B cell (primary cell): ENCODE results near the gene IGLL5. TPM values are rescaled to one million over a fixed set of nuclear protein-coding genes. Genes with fewer than 3 reads are reported as not detected.

Source experiments
- ATAC-seq: fragments of 200-7000 bp; cut with Tn5 transposase; one replicate; pipeline ENCODE4 v1.10.0; 2021; ENCODE audit warnings: low read depth, mild to moderate bottlenecking, moderate number of reproducible peaks, moderate library complexity
- CTCF ChIA-PET: fragments of 350-600 bp; sonication (Branson Sonifier 250); formaldehyde crosslinking; loops from one replicate; lab custom pipeline; 2021; ENCODE audit warnings: antibody characterized with exemption, inconsistent platforms; lab: Charles Lee
- POLR2A ChIA-PET: fragments of 350-600 bp; sonication (Branson Sonifier 250); formaldehyde crosslinking; loops from one replicate; lab custom pipeline; 2021; ENCODE audit warnings: antibody characterized with exemption; lab: Charles Lee
- DNase-seq: peaks from one replicate; pipeline ENCODE4 v3.0.0; 2013
- H2AFZ ChIP-seq: 2 replicates; pipeline ENCODE4 v1.6.1; 2012; ENCODE audit warnings: mild to moderate bottlenecking, low read depth, low read length; ENCODE audit not compliant: insufficient read depth, poor library complexity, severe bottlenecking
- H3K27ac ChIP-seq, 2 donors: 1 replicate in 1 of 2; 2 replicates in 1 of 2; pipeline ENCODE4 v1.5.1; 2012 to 2013; ENCODE audit warnings: low read length in 2 of 2, mild to moderate bottlenecking in 2 of 2, moderate library complexity in 1 of 2
- H3K27me3 ChIP-seq, 4 experiments: fragments of 200-600 bp in 1 of 4; sonication (generic) in 1 of 4; replicated peaks in 1 of 4; 1 replicate in 2 of 4; 2 replicates in 2 of 4; pipeline versions ENCODE4 v1.6.1 to v1.7.0; 2013 to 2016; ENCODE audit warnings: low read length in 3 of 4, mild to moderate bottlenecking in 2 of 4, mixed read lengths in 1 of 4, moderate library complexity in 1 of 4; ENCODE audit not compliant: insufficient read depth in 4 of 4, control insufficient read depth in 3 of 4; ENCODE audit errors: control extremely low read depth in 1 of 4
- H3K36me3 ChIP-seq, 2 experiments: replicated peaks in 1 of 2; 1 replicate in 1 of 2; 2 replicates in 1 of 2; pipeline versions ENCODE4 v1.6.1 to v1.7.1; 2013; ENCODE audit warnings: low read length in 1 of 2; ENCODE audit not compliant: insufficient read depth in 2 of 2, control insufficient read depth in 1 of 2; ENCODE audit errors: control extremely low read depth in 1 of 2, extremely low read depth in 1 of 2
- H3K4me1 ChIP-seq, 2 donors: fragments of 200-600 bp in 1 of 2; sonication (generic) in 1 of 2; 1 replicate in 1 of 2; 2 replicates in 1 of 2; pipeline versions ENCODE4 v1.5.1 to v1.6.1; 2013 to 2017; ENCODE audit warnings: low read length in 2 of 2; ENCODE audit not compliant: control insufficient read depth in 2 of 2, insufficient read depth in 2 of 2
- H3K4me2 ChIP-seq: replicated peaks from 2 replicates; pipeline ENCODE3; 2012; ENCODE audit warnings: mild to moderate bottlenecking, low read depth, low read length; ENCODE audit not compliant: poor library complexity, severe bottlenecking
- H3K4me3 ChIP-seq, 5 experiments: fragments of 200-600 bp in 1 of 5; sonication (generic) in 1 of 5; 1 replicate in 3 of 5; 2 replicates in 2 of 5; pipeline versions ENCODE4 v1.5.1 to v1.7.0; 2011 to 2016; ENCODE audit warnings: low read length in 4 of 5, mild to moderate bottlenecking in 4 of 5, low read depth in 2 of 5, control low read depth in 1 of 5, moderate library complexity in 1 of 5; ENCODE audit not compliant: insufficient read depth in 1 of 5; ENCODE audit errors: control extremely low read depth in 1 of 5, extremely low read depth in 1 of 5
- H3K79me2 ChIP-seq: fragments of 200-600 bp; sonication (generic); one replicate; pipeline ENCODE4 v1.6.0; 2016; ENCODE audit warnings: low read length; ENCODE audit not compliant: control insufficient read depth, insufficient read depth
- H3K9ac ChIP-seq: fragments of 200-600 bp; sonication (generic); 2 replicates; pipeline ENCODE4 v1.6.1; 2017; ENCODE audit warnings: mild to moderate bottlenecking, low read length, moderate library complexity
- H3K9me3 ChIP-seq, 3 donors: one replicate each; pipeline versions ENCODE4 v1.6.1 to v1.7.1; 2013; ENCODE audit warnings: low read length in 2 of 3; ENCODE audit not compliant: control insufficient read depth in 2 of 3, insufficient read depth in 1 of 3; ENCODE audit errors: control extremely low read depth in 1 of 3
- H4K20me1 ChIP-seq: 2 replicates; pipeline ENCODE4 v1.6.0; 2012; ENCODE audit warnings: mild to moderate bottlenecking, low read length; ENCODE audit not compliant: insufficient read depth, control insufficient read depth, poor library complexity, severe bottlenecking
- H3K27ac Mint-ChIP-seq: one replicate; pipeline ENCODE4 v1.8.0; 2021; ENCODE audit warnings: mixed read lengths
- H3K27me3 Mint-ChIP-seq: one replicate; pipeline ENCODE4 v1.8.0; 2021; ENCODE audit warnings: mixed read lengths
- H3K4me1 Mint-ChIP-seq: one replicate; pipeline ENCODE4 v1.8.0; 2021; ENCODE audit warnings: mixed read lengths
- H3K4me3 Mint-ChIP-seq: one replicate; pipeline ENCODE4 v1.8.0; 2021; ENCODE audit warnings: mixed read lengths
- H3K9me3 Mint-ChIP-seq: one replicate; pipeline ENCODE4 v1.8.0; 2022; ENCODE audit warnings: mixed read lengths; ENCODE audit not compliant: insufficient read depth
- CTCF ChIP-seq: fragments of 200-600 bp; IDR thresholded peaks from one replicate; pipeline ENCODE4 v1.8.0; 2022; ENCODE audit warnings: antibody characterized with exemption, mild to moderate bottlenecking
- EZH2 ChIP-seq: IDR thresholded peaks from 2 replicates; pipeline ENCODE4 v1.6.1; 2012; ENCODE audit warnings: borderline replicate concordance, low read depth, mild to moderate bottlenecking, moderate library complexity, low read length; ENCODE audit not compliant: insufficient read depth, poor library complexity, severe bottlenecking
- WGBS: methylation state at CpG from one replicate; pipeline ENCODE4 v1.1.5; 2013; ENCODE audit warnings: missing lambda C conversion rate; ENCODE audit not compliant: insufficient coverage; 5-methylcytosine and 5-hydroxymethylcytosine counted together
- intact Hi-C: fragments of 100-400 bp; cut with micrococcal nuclease; formaldehyde crosslinking; loops from one replicate; pipeline ENCODE4 v1.10.0; 2022
- polyA plus RNA-seq: library from polyadenylated mRNA; depleted of rRNA; stranded (reverse); fragments of >200 nt; gene quantifications from 2 replicates; pipeline ENCODE4 v1.2.3, GENCODE V29; 2012
- total RNA-seq, 2 donors: library from RNA; stranded (reverse); fragments of 120-200 nt in 1 of 2; gene quantifications; 1 replicate in 1 of 2; 2 replicates in 1 of 2; pipeline versions ENCODE4 v1.2.3 to v1.2.4, GENCODE V29; 2013 to 2022

The IGLL5 gene
- total and polyA plus RNA-seq, 2 donors (not counting 1 experiment from before 2014, with no cell fraction given): 39.8 to 365 TPM

- peaks cover 57 to 75% of the 10 kb centered on the region in 2 donors for H3K4me1 ChIP-seq
- H3K9me3 ChIP-seq: peaks cover 0 to 8% (median 0%) of the 10 kb centered on the region in 3 donors
- H3K9me3 Mint-ChIP-seq: no peaks in the 10 kb centered on the region
- no peak for TF ChIP-seq CTCF
- no peak for TF ChIP-seq EZH2
- no peak overlapping the region for H3K9ac ChIP-seq
- no peaks in the 10 kb centered on the region for H3K27me3 ChIP-seq
- ChIA-PET POLR2A (interaction anchor here (0.5 to 2.2 kb wide), 4 partner anchors 24 to 162 kb away, joined by 3 to 5 read pairs (median 4); no protein-coding TSS in a partner anchor), CTCF (interaction anchor here (1.2 to 2.7 kb wide), 2 partner anchors 20 to 163 kb away, joined by 3 to 7 read pairs; no protein-coding TSS in a partner anchor)
- peaks cover 0 to 4% of the 10 kb centered on the region in 2 experiments for H3K36me3 ChIP-seq
- H3K27ac Mint-ChIP-seq: peak overlapping the region; percentile 92
- ATAC-seq (no peak), DNase-seq (no peak)
- no peak overlapping the region for H3K4me2 ChIP-seq
- H3K27ac ChIP-seq: peak overlapping the region; percentile 54 to 60
- H3K27me3 Mint-ChIP-seq: no peaks in the 10 kb centered on the region
- intact Hi-C loops: no loop called here
- no peak overlapping the region for H2AFZ ChIP-seq
- H4K20me1 ChIP-seq: no peaks in the 10 kb centered on the region
- peaks cover 84% of the 10 kb centered on the region for H3K4me1 Mint-ChIP-seq
- 97% methylated on average over 2 of the region's 3 CpGs for WGBS
- H3K79me2 ChIP-seq: peaks cover 21% of the 10 kb centered on the region
- H3K4me3 Mint-ChIP-seq: no peak overlapping the region
- H3K4me3 ChIP-seq: no peak overlapping the region
Measured at GRCh38 chr22:22908495-22908861, 20.9 kb downstream of the IGLL5 start.

DNA sequence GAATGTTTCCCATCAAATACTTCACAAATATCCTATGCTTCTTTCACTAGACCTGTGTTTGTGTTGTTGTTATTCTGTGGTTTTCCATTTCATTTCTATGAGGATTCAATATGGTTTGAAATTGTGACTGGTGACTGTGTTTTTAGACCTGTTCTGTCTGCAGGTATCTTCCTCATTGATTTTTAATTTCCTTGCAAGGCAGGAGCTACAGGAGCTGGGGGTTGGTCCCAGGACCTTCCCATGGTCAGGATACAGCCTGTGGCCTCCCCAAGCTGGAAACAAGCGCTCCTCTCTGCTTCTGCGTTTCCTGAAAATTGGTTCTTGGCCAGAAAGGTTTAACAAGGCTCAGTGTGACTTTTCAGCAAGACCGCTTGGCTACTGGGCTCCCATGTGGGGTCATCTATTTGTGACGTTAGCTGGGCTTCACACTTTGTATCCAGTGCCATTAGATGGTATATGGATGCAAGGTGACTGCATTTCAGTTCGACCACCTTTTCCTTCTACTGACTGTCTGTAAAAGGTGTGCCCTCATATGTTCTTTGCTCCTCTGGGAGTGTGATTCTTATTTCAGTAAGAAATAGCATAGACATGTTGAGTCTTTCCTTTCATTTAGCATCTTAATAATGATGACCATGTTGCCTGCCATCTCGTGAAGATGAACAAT, 21.5 kb downstream of the IGLL5 start:
- DNase-seq (no peak), ATAC-seq (no peak)
- H2AFZ ChIP-seq: no peak overlapping the region
- no peak for TF ChIP-seq EZH2
- H3K27me3 ChIP-seq: no peaks in the 10 kb centered on the region
- POLR2A ChIA-PET: interaction anchor here (1.4 to 2.2 kb wide), 3 partner anchors 24 to 33 kb away, joined by 3 to 5 read pairs (median 5); no protein-coding TSS in a partner anchor
- H3K4me1 ChIP-seq: peaks cover 57 to 75% of the 10 kb centered on the region in 2 donors
- Mint-ChIP-seq H3K27me3 (no peaks in the 10 kb centered on the region), H3K4me1 (peaks cover 84% of the 10 kb centered on the region), H3K4me3 (no peak overlapping the region), H3K27ac (peak overlapping the region; percentile 92), H3K9me3 (no peaks in the 10 kb centered on the region)
- CTCF ChIA-PET: interaction anchor here (1.2 to 2.7 kb wide), 3 partner anchors 20 to 164 kb away, joined by 3 to 10 read pairs (median 7); no protein-coding TSS in a partner anchor
- WGBS: 93% methylated on average over 3 of the region's 6 CpGs
- peaks cover 0 to 4% of the 10 kb centered on the region in 2 experiments for H3K36me3 ChIP-seq
- no peak overlapping the region for H3K4me3 ChIP-seq
- peaks cover 26% of the 10 kb centered on the region for H3K79me2 ChIP-seq
- H4K20me1 ChIP-seq: no peaks in the 10 kb centered on the region
- H3K27ac ChIP-seq: peak overlapping the region; percentile 10 to 74
- H3K9me3 ChIP-seq: peaks cover 0 to 8% (median 0%) of the 10 kb centered on the region in 3 donors
- intact Hi-C loops: no loop called here
- H3K9ac ChIP-seq: no peak overlapping the region
- peak overlapping the region; percentile 1 for H3K4me2 ChIP-seq
